HG03558 (cell line): ENCODE data around the gene ABCA4.
"Not testable (repeated sequence)": the region's sequence is repeated elsewhere in the genome, so short reads cannot be mapped to it uniquely, and the experiment has no call there.

ENCODE experiments used
- ATAC-seq: cut with Tn5 transposase; IDR thresholded peaks from one replicate; pipeline ENCODE4 v1.9.1; 2021; ENCODE audit warnings: moderate number of reproducible peaks; ENCODE audit not compliant: unreplicated experiment; ENCODE audit errors: extremely low read depth

ABCA4 gene

DNA sequence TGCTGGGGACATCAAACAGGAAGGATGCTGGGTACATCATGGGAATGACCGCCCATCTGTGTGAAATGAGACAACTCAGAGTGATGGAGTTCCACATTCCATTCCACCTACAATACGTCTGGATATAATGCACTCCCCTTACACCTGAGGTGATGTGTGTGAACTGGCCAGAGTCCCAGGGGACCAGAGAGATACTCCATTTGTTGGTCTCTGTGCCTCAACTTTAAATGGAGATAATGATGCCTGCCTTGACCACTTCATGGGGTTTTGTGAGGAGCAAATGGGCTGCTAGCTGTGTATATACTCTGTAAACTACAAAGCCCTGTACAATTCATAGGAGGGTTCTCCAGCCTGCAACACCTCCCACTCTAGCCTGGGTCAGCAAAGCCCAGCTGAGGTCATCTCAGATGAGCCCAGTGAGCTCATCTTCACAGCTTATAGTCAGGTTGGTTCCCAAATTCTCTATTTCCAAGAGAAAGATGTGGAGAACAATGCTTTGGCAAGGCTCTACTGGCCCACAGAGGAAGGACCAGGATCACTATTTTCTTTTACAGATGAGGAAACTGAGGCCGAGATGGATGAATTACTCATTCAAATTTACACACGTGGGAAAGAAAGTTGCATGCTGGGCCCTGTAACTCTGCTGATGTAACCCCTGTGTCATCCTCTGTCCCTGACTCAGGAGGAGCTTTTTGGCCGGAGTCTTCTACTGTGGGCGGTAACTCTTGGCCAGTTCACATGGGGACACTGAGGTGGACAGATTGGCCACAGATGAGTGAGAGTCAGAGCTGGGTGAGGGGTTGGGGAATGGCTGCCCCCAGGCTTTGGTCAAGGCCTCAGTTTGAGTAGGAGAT is 106.1 kb downstream of the ABCA4 start:
- no peak for ATAC-seq

DNA sequence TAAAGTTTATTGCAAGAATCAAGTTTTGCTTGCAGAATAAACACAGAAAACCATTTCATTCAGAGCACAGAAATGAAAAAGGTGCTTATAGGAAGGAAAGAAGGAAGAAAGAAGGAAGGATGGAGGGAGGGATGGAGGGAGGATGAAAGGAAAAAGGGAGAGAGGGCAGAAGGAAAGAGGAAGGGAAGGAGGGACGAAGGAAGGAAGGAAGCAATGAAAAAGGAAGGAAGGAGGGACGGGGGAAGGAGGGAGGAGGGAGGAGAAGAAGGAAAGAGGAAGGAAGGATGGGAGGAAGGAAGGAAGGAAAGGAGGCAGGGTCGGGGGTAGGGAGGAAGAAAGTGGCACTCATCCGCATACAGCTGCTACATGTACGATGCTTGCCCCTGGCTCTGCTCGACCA is 106.9 kb downstream of the ABCA4 start:
- no peak for ATAC-seq

DNA sequence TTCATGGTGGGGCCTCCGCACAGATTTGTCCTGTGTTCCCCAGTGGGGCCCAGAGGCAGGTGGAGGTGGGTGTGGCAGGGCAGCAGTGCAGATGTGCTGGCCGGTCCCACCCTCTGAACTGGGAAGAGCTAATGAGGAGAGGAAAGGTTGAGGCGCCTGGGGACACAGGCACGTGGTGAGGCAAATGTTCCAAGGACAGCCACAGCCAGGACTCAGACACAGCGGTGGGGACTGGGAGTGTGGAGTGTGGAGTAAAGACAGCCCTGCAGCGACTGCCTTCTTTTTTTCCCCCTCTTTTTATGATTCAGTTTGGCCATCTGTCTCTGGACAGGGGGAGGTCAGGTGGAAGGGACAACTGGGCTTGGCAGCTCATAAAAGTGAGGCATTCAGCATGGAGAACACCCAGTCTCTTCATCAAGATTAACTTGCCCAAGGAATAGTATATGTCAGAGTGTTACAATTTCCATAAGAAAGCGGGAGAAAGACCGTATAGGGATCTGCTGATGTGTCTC is 107.5 kb downstream of the ABCA4 start:
- no peak for ATAC-seq

DNA sequence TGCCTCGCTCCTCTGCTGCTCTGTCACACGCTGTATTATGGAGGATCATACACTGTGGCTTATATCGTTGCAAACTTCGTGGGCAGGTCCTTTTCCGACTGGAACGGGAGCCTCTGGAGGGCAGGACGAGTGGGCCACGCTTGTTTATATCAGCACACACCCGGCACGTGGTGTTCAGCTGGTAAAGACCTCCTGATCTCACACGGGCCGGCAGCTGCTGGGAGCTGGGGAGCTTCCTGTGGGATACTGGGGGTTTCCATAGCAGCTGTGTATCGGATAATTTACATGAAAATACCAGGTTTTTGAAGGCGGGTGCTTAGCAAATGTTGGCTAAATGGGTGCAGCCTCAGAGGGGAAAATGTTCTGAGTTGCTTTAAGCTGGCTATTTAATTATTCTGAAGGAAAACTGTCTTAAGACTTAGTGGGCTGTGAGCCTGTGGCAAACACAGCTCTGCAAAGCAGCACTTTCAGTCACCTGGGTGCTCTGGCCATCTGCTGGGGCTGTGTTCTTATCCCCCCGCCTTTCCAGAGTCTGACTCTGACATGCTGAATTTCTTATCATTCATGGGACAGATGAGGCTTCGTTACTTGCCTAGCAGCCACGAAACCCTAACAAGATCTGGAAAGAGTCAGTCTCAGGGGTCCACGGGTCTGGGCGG is 108.1 kb downstream of the ABCA4 start:
- ATAC-seq, result no peak

DNA sequence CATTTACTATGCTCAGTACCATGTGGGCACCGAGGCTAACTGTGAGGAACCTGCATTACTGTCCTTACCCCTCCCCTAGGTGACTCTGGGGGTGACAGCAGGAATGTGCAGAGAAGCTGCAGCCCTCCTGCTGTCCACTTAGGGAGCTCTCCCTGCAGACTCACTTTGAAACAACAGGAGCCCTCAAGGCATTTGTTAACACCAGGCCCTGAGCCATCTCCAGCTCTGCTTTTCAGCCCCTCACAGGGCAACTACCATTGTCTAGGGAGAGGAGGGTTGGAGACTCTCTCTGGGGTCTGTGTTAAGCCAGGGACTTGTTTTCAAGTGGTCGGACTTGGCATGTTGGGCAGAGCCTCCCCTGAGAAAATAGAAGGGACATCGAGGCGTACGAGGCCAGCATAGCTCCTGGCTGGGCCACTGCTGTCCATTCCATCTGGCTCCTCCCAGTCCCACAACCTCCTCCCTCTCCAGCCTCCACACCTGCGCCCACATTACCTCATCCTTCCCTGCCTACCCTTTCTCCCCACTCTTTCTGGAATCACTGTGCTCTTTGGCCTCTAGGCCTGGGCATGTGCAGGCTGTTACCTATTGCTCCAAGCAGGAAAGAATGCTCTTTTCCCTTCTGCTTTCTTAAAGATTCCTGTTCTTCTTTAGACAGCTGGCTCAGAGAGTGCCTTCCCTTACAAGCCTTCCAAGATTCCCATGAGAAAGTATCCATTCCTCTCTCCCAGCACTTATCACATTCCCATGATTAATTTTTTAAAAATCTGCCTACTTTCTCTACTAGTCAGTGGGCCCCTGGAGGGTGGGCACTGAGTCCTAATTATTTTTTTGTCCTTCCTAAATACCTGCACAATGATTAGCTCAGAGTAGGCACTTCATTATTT is 109.0 kb downstream of the ABCA4 start:
- no peak for ATAC-seq

DNA sequence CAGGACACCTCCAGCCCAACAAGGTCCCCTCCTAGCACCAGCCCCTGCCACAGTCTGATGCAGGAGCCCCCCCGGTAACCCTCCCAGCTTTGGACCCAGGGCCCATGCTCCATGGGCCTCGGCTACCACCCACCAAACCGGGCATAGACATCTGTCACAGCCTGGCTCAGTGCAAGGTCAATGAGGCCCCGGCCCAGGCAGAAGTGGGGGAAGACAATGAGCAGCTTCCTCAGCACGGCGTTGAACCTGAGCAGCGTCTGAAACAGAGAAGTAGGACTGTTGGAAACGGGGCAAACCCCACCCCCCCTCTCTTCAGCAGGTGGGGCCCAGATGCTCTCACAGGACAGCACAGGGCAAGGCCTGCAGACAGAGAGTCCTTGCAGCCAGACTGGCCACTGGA is 109.8 kb downstream of the ABCA4 start:
- ATAC-seq, result no peak

DNA sequence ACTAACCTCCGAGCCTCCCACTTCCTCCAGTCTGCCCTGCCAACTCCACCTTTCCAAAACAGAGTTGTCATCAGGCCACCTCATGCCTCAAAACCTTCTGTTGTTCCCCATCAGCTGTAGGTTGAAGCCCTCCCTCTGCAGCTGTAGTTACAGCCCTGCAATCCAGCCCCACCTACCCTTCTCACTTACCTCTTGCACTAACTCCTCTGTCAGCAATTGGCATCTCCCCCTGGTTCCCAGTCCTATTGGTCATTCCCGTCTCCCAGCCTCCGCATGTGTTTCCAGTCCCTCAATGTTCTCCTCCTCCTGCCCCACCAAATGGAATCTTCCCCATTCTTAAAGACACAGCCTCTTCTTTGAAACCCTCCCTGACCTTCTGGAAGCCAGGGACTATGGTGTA is 111.6 kb downstream of the ABCA4 start:
- ATAC-seq, result no peak

DNA sequence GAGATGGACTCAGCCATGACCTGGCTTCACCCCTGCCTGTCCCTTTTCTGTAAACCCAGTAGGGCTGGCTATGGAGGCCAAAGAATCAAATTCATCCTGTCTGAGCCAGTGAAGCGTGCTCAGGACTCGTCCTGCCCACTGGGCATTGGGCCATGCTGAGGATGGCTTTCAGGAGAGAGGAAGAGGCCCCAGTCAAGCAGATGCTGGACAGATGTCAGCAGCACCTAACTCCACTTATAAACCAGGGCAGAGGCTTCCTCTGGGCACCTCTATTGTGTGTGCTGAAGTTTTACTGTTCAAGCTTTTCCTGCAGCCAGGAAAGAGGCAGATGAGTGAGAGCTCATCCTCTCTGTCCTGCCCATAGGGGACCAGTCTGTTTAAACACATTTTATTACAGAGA is 114.3 kb downstream of the ABCA4 start:
- no peak for ATAC-seq

DNA sequence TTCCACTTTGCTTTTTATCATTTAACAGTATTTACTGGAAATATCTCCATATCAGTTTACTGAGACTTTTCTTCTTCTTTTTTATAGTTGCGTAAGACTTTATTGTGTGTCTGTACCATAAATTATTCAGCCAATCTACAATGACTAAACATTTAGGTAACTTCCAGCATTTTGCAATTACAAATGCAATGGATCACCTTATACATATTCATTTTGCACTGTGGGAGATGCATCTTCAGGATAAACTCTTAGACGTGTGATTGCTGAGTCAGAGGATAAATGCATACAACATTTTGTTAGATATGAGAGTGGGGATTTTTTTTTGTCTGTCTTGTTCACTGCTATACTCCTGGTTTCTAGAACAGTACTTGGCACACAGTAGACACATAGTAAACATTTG is 116.0 kb downstream of the ABCA4 start:
- no peak for ATAC-seq

DNA sequence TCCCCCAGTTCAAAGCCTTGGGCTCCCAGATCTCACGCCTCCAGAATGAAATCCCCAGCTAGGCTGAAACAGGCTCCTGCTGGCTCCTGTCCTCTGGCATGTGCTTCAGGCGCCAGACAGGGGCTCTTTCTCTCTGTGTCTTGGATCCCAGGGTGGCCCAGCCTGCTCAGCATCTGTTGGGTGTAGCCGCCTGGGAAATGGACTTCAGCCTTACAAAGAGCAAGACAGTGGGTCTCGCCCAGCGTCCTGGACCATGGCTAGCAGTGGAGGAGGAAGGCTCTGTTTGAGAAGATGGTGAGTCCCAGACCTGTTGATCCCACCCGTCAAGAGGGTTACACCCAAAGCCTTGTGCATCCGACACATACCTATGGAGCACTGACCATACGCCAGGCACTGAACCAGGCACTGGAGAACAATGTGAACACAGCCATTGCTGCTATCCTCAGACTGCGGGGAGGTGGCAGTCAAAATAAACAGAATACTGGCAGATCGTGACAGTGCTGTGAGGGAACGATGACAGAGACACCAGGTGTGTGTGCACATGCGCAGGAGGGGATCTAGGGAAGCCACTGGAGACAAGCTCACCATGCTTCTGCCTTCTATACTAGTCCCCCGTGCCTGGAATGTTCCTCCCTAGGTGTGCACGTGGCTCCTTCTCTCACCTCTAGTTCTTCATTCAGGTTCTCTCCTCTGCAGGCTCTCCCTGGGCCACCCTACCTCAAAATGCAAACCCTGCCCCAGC is 118.7 kb downstream of the ABCA4 start:
- ATAC-seq, result no peak

DNA sequence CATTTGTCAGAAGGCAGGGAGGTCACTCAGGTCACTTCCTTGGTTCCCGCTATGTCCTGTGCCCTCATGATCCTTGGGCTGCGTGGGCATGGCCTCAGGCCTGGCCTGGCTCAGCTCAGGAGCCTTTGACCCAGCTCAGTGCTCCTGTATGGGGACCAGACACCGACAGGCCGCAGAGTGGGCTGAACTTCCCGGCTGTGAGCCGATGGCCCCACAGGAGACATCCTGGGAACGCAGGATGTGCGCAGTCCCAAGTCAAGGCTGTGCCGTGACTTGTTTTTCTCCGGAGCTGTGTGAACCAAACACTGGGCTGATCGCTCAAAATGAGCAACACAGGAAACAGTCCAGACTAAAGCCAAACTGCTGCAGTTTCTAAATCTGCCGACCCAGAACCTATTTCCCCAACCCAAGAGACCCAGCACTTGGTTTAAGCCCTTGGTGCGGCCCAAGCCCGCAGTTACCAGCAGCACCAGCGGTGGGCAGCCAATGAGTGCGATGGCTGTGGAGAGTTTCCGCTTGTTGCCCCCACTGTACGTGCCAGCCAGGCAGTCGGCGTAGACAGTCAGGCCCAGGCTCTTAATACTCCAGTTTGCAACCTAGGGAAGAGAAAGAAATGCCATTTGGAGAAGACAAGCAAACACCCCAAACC is 119.4 kb downstream of the ABCA4 start:
- ATAC-seq, result no peak

DNA sequence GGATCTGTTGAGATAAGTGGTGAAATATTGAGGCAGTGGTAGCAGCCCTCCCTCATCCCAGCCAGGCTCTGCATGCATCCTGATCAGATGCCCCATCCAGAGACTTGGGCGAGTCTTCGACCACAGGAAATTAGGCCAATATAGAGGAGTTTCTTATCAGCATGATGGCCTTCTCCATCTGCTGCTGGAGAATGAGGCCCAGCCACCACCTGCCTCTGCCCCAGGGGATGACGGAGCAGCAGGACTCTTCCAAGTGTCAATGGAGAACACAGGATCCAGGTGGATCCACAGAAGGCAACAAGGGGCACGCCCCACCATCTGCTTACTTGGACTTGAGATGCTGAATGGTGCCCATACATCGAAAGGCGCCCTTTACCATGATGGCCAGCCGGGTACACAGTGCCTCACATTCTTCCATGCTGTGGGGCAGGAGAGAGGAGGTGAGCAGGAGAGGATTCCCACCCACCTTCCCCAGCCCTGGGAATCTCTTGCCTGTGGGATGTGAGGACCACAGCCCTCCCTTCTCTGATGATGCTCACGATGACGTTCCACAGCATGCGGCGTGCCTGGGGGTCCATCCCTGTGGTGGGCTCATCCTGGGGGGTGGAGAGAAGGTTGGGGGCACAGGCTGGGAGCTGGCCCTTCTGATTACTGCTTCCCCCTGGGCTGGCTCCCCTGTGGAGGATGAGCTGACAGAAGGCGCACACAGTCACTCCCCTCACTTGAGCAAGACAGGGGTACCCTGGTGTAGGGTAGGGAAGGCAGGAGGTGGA is 120.3 kb downstream of the ABCA4 start:
- no peak for ATAC-seq

DNA sequence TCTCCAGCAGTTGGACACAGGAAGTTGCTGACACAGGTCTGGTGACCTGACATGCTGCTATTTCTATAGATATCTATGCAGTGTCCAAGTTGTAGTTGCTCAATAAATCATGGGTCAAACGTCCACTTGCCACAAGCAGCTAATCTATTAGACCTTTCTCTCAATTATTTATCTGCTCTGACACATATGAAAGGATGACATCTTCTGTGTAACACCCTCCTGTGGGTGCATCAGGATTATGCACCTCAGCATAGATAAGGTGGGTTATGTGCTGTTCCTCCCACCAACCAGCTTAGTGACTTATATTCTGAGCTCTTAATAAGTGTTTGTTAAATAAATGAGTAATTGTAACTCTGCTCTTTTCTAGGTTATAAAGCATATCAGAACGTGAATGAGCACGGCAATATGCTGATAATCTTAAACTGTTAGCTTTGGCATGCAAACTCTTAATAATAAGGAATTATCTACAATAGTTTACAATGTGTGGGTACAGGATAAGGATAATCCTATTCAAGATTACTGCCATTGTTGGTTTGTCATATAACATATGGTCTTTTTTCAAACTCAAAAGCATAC is 121.0 kb downstream of the ABCA4 start:
- ATAC-seq, result no peak

DNA sequence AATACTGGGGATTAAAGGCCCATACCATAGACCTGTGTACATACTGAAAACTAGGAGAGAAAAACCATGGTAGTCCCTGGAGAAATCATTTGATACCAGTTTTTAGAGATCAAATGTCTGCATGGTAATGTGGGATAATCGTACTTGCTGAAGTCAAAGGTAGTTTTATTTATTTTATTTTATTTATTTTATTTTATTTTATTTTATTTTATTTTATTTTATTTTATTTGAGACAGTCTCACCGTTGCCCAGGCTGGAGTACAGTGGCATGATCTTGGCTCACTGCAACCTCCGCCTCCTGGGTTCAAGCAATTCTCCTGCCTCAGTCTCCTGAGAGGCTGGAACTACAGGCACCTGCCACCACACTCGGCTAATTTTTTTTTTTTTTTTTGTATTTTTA is 122.4 kb downstream of the ABCA4 start:
- ATAC-seq, result not testable (repeated sequence)

DNA sequence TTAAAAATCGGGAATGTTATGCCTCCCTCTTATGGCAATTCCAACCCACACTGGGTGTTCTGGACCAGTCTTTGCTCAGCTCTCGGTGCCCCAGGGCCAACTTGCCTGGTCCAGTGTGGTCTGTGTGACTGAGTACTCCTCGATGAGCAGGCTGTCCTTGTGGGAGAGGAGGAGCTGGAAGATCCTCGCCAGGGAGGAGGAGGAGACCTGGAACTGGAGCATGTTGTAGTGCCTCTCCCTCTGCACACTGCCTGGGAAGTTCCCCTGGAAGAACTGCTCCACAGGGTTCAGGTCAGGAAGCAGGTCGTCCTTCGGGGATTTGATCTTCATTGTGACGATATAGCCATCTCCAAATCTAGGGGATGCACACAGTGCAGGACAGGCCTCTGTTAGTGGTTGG is 123.2 kb downstream of the ABCA4 start:
- no peak for ATAC-seq

DNA sequence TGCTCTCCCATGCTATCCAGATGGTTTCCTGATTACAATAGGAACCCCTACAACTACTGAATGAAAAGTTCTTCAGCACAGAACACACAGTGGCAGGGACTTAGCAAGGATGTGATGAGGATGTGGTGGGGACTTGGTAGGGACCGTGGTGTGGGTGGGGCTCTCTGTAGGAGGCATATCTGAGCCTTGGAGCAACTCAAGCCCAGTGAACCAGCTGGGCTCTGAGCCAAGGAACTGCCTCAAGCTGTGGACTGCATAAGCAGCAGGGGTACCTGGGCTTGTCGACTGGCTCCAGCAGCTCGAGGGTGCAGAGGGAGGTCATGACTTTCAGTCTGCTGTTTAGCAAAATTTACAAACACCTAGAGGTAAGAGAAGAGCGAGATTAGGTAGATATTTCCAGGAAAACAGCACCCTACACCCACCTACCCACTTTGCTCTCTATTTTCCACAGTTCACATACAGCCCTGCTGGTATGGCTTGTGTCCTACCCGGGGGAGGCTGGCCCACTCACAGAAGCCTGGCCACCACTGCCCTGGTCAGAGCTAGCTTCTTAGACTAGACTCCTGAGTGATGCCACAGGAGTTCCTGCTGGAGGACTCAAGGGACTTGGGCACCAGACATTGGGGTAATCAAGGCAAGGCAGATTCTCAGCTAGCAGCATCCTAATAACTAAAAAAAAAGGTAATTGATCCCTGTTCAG is 125.0 kb downstream of the ABCA4 start:
- no peak for ATAC-seq

DNA sequence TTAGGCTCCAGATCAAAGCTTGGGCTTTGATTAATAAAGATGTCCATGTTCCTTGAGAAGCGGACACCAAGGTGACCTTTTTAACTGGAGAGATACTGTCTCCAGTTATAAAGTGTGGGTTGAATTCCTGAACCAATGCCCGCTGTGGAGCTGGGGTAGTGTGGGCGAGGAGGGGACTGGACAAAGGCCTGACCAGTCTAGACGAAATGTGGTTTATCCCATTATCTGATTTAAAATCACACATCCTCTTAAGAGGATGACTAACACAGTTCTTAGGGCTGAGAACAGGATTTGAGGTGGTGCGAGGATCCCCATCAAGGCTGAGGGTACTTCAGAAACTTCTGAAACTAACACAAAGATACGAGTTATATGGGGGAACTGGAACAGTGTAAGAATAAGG is 127.2 kb downstream of the ABCA4 start:
- no peak for ATAC-seq

DNA sequence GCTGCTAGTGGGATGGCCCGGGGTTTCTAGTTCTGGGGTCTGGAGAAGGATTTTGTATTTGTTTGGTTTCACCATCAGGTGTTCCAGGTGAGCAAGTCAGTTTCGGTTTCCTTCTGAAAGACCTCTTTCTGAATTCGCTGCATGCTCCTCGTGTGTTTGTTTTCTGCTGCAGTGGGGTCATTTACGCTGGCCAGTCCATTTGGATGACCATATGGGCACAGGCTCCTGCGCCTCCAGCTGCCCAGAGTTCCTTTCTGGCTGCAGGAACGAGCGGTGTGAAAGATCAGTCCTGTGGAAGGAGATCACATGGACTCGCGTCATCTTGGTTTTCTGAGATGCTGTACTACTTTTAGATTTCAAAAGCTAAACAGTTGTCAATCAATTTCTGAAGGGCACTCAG is 128.0 kb downstream of the ABCA4 start:
- ATAC-seq, result no peak
